Liver (tissue), 10 donors: Measurements from ENCODE around the gene PHETA2. TPM values are rescaled to one million over a fixed set of nuclear protein-coding genes. Genes with fewer than 3 reads are reported as not detected.
"Not testable (repeated sequence)": the region's sequence is repeated elsewhere in the genome, so short reads cannot be mapped to it uniquely, and the experiment has no call there.

Experiments
- DNase-seq: peaks from one replicate; pipeline ENCODE4 v3.0.0-alpha.2; 2017; ENCODE audit warnings: low spot score
- H3K27ac ChIP-seq, 2 donors: one replicate each; pipeline ENCODE4 v1.7.0; 2013; ENCODE audit warnings: inconsistent platforms in 2 of 2, low read length in 2 of 2, control low read depth in 1 of 2, low read depth in 1 of 2, mild to moderate bottlenecking in 1 of 2
- H3K27me3 ChIP-seq, 4 donors: one replicate each; pipeline versions ENCODE4 v1.6.1 to v1.7.0; 2013; ENCODE audit warnings: low read length in 3 of 4, inconsistent platforms in 1 of 4, mild to moderate bottlenecking in 1 of 4, moderate library complexity in 1 of 4; ENCODE audit not compliant: control insufficient read depth in 4 of 4, insufficient read depth in 4 of 4
- H3K36me3 ChIP-seq, 4 donors: one replicate each; pipeline versions ENCODE4 v1.6.1 to v1.7.0; 2013; ENCODE audit warnings: low read length in 3 of 4, mild to moderate bottlenecking in 3 of 4, low read depth in 1 of 4, moderate library complexity in 1 of 4; ENCODE audit not compliant: control insufficient read depth in 4 of 4, insufficient read depth in 3 of 4
- H3K4me1 ChIP-seq, 4 donors: one replicate each; pipeline versions ENCODE4 v1.6.1 to v1.7.0; 2013; ENCODE audit warnings: low read length in 3 of 4, mild to moderate bottlenecking in 3 of 4, moderate library complexity in 1 of 4; ENCODE audit not compliant: control insufficient read depth in 4 of 4, insufficient read depth in 4 of 4
- H3K4me3 ChIP-seq, 3 donors: one replicate each; pipeline versions ENCODE4 v1.6.1 to v1.7.0; 2013; ENCODE audit warnings: low read length in 3 of 3, control low read depth in 1 of 3, low read depth in 1 of 3, mild to moderate bottlenecking in 1 of 3
- H3K9ac ChIP-seq, 2 donors: one replicate each; pipeline ENCODE4 v1.7.0; 2013; ENCODE audit warnings: low read length in 2 of 2, mild to moderate bottlenecking in 2 of 2, moderate library complexity in 2 of 2, control low read depth in 1 of 2, low read depth in 1 of 2
- H3K9me3 ChIP-seq, 4 donors: one replicate each; pipeline versions ENCODE4 v1.6.1 to v1.7.0; 2013; ENCODE audit warnings: low read length in 3 of 4; ENCODE audit not compliant: control insufficient read depth in 4 of 4
- ATF3 ChIP-seq: IDR thresholded peaks from 2 replicates; pipeline ENCODE4 v1.6.1; 2016; ENCODE audit warnings: antibody characterized with exemption
- FOXA1 ChIP-seq: IDR thresholded peaks from 2 replicates; pipeline ENCODE4 v1.6.1; 2016; ENCODE audit warnings: antibody characterized with exemption
- HNF4A ChIP-seq, 2 donors: conservative IDR thresholded peaks; 2 replicates each; pipeline ENCODE4 v1.6.1; 2016; ENCODE audit warnings: antibody characterized with exemption in 2 of 2, mild to moderate bottlenecking in 2 of 2
- HNF4G ChIP-seq: IDR thresholded peaks from 2 replicates; pipeline ENCODE4 v1.6.1; 2016; ENCODE audit warnings: antibody characterized with exemption
- JUND ChIP-seq, 2 donors: IDR thresholded peaks; 2 replicates each; pipeline ENCODE4 v1.6.1; 2016; ENCODE audit warnings: antibody characterized with exemption in 2 of 2
- NR2F2 ChIP-seq: IDR thresholded peaks from 2 replicates; pipeline ENCODE4 v1.6.1; 2016; ENCODE audit warnings: antibody characterized with exemption
- RAD21 ChIP-seq, 2 donors: IDR thresholded peaks; 2 replicates each; pipeline ENCODE4 v1.6.1; 2016; ENCODE audit warnings: antibody characterized with exemption in 2 of 2, mild to moderate bottlenecking in 2 of 2
- RXRA ChIP-seq, 2 donors: IDR thresholded peaks; 2 replicates each; pipeline ENCODE4 v1.6.1; 2017 to 2018; ENCODE audit warnings: antibody characterized with exemption in 2 of 2, mild to moderate bottlenecking in 1 of 2
- TAF1 ChIP-seq: conservative IDR thresholded peaks from 2 replicates; pipeline ENCODE4 v1.6.1; 2016; ENCODE audit warnings: antibody characterized with exemption, mild to moderate bottlenecking
- WGBS: extraction: QIAGEN DNeasy Blood & Tissue Kit; methylation state at CpG from one replicate; pipeline ENCODE4 v1.1.7; 2013; 5-methylcytosine and 5-hydroxymethylcytosine counted together
- polyA plus RNA-seq, 2 donors: library from polyadenylated mRNA; stranded (reverse) in 1 of 2; unstranded in 1 of 2; fragments of 200-250 nt in 1 of 2; fragments of >200 nt in 1 of 2; fragmentation: Nextera tagmentation in 1 of 2; extraction: Ambion mirVana in 1 of 2; gene quantifications; one replicate each; pipeline versions ENCODE4 v1.2.1 to v1.2.3, GENCODE V29; 2013 to 2015
- small RNA-seq: library from RNA; depleted of rRNA; stranded (forward); fragments of <200 nt; gene quantifications from one replicate; pipeline ENCODE3, GENCODE V24; 2014
- total RNA-seq, 2 donors: library from RNA; depleted of rRNA; stranded (reverse); fragments of >200 nt; gene quantifications; one replicate each; pipeline ENCODE4 v1.2.3, GENCODE V29; 2014
- TF ChIP-seq, protein P1 (sequence below): IDR thresholded peaks from 2 replicates; pipeline ENCODE4 v1.6.1; 2016; ENCODE audit warnings: antibody characterized with exemption
- donor health status: healthy.
- donor health status: healthy.
- donor health status: healthy.
- donor health status: healthy.
- donor health status: healthy.

The PHETA2 gene
- total and polyA plus RNA-seq, 4 donors, result 0.89 to 5.1 (median 1.5) TPM

DNA sequence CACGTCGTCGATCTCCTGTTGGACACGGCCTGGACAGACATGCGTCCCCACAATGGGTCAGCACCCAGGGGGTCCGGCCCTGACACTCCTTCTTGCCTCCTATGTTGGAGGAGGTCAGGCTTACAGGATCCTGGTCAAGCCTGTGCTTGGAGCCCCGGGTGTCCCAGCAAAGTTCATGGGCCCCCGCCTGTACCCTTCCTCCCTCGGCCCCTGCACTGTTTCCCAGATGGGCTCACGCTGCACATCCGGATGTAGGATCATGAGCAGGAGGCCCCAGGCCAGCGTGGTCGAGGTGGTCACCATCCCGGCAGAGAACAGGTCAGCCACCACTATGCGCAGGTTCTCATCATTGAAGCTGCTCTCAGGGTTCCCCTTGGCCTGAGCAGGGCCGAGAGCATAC lies 53.6 kb downstream of the PHETA2 start:
- no peak for DNase-seq
- Histone ChIP-seq H3K9me3 (no peaks in the 10 kb centered on the region), H3K27me3 (no peaks in the 10 kb centered on the region), H3K4me1 (peaks cover 13 to 23% (median 19%) of the 10 kb centered on the region in 4 donors), H3K27ac (no peak overlapping the region), H3K36me3 (peaks cover 6 to 9% (median 7%) of the 10 kb centered on the region in 4 donors), H3K4me3 (no peak overlapping the region), H3K9ac (no peak overlapping the region)
- TF ChIP-seq HNF4G (no peak), RXRA (IDR thresholded peaks at IDR 0.05) (no peak), HNF4A (conservative IDR thresholded peaks at IDR 0.05) (no peak), FOXA1 (no peak), RAD21 (IDR thresholded peaks at IDR 0.05) (no peak), TAF1 (no peak), JUND (IDR thresholded peaks at IDR 0.05) (no peak), ATF3 (no peak), NR2F2 (no peak)
- TF ChIP-seq, protein P1, sequence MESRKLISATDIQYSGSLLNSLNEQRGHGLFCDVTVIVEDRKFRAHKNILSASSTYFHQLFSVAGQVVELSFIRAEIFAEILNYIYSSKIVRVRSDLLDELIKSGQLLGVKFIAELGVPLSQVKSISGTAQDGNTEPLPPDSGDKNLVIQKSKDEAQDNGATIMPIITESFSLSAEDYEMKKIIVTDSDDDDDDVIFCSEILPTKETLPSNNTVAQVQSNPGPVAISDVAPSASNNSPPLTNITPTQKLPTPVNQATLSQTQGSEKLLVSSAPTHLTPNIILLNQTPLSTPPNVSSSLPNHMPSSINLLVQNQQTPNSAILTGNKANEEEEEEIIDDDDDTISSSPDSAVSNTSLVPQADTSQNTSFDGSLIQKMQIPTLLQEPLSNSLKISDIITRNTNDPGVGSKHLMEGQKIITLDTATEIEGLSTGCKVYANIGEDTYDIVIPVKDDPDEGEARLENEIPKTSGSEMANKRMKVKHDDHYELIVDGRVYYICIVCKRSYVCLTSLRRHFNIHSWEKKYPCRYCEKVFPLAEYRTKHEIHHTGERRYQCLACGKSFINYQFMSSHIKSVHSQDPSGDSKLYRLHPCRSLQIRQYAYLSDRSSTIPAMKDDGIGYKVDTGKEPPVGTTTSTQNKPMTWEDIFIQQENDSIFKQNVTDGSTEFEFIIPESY, result no peak
- 92% methylated on average over 16 of the region's 16 CpGs for WGBS

- not testable (repeated sequence) for DNase-seq, H3K27ac ChIP-seq, H3K9ac ChIP-seq, H3K27me3 ChIP-seq, H3K4me3 ChIP-seq, H3K36me3 ChIP-seq, H3K9me3 ChIP-seq
- WGBS, result 87% methylated on average over 13 of the region's 13 CpGs
- peaks cover 16 to 26% (median 20%) of the 10 kb centered on the region in 4 donors for H3K4me1 ChIP-seq
These were observed 54.0 kb downstream of the PHETA2 start for GRCh38 chr22:42128007-42128406.

Small RNA genes lying within 50 kb of the gene (small RNA-seq; reads per million reads assigned to genes)
- not detected for gene SNORD13P1

Other genes with a start within 250 kb of the PHETA2 start
- 10 to 100 TPM; 60.0 to 69.6 TPM for gene SREBF2, start 241.1 kb upstream of the PHETA2 start, total RNA-seq
- 10 to 100 TPM; 18.3 to 54.5 TPM for gene SREBF2, start 241.1 kb upstream of the PHETA2 start, polyA plus RNA-seq
- gene SHISA8, start 159.2 kb upstream of the PHETA2 start, total RNA-seq, result not detected
- gene SHISA8, start 159.2 kb upstream of the PHETA2 start, polyA plus RNA-seq, result not detected
- gene TNFRSF13C, start 147.4 kb upstream of the PHETA2 start, total RNA-seq, result under 1 TPM; under 0.01 to 0.37 TPM
- under 1 TPM; 0.02 to 0.26 TPM for gene TNFRSF13C, start 147.4 kb upstream of the PHETA2 start, polyA plus RNA-seq
- gene CENPM, start 127.1 kb upstream of the PHETA2 start, total RNA-seq, result 10 to 100 TPM in 1 of 2 donors, under 1 TPM in 1; 0.17 to 26.3 TPM
- 1 to 10 TPM; 1.7 to 2.9 TPM for gene CENPM, start 127.1 kb upstream of the PHETA2 start, polyA plus RNA-seq
- gene SEPTIN3, start 104.8 kb upstream of the PHETA2 start, total RNA-seq, result under 1 TPM in 1 of 2 donors, not detected in 1; under 0.01 TPM
- gene SEPTIN3, start 104.8 kb upstream of the PHETA2 start, polyA plus RNA-seq, result under 1 TPM; 0.04 to 0.07 TPM
- under 1 TPM; 0.33 to 0.50 TPM for gene WBP2NL, start 75.5 kb upstream of the PHETA2 start, total RNA-seq
- gene WBP2NL, start 75.5 kb upstream of the PHETA2 start, polyA plus RNA-seq, result under 1 TPM; 0.12 to 0.18 TPM
- gene NAGA, start 3.4 kb upstream of the PHETA2 start, total RNA-seq, result 10 to 100 TPM; 28.4 to 33.9 TPM
- gene NAGA, start 3.4 kb upstream of the PHETA2 start, polyA plus RNA-seq, result 10 to 100 TPM; 12.8 to 19.4 TPM
- 1 to 10 TPM; 7.2 to 8.9 TPM for gene SMDT1, start 5.5 kb downstream of the PHETA2 start, total RNA-seq
- 100 to 1,000 TPM in 1 of 2 donors, 10 to 100 TPM in 1; 70.9 to 115 TPM for gene SMDT1, start 5.5 kb downstream of the PHETA2 start, polyA plus RNA-seq
- 10 to 100 TPM; 43.7 to 45.4 TPM for gene NDUFA6, start 16.5 kb downstream of the PHETA2 start, total RNA-seq
- gene NDUFA6, start 16.5 kb downstream of the PHETA2 start, polyA plus RNA-seq, result 100 to 1,000 TPM in 1 of 2 donors, 10 to 100 TPM in 1; 67.7 to 235 TPM
- gene CYP2D6, start 56.6 kb downstream of the PHETA2 start, total RNA-seq, result 100 to 1,000 TPM in 1 of 2 donors, 10 to 100 TPM in 1; 23.8 to 236 TPM
- 100 to 1,000 TPM; 175 to 486 TPM for gene CYP2D6, start 56.6 kb downstream of the PHETA2 start, polyA plus RNA-seq
- 10 to 100 TPM; 14.1 to 15.8 TPM for gene TCF20, start 196.4 kb downstream of the PHETA2 start, total RNA-seq
- gene TCF20, start 196.4 kb downstream of the PHETA2 start, polyA plus RNA-seq, result 1 to 10 TPM; 1.0 to 4.6 TPM